NCI-H1048 (cell line): ENCODE data around the gene RANGRF.
"Not testable (repeated sequence)": the region's sequence is repeated elsewhere in the genome, so short reads cannot be mapped to it uniquely, and the experiment has no call there.

Experiments used
- DNase-seq: peaks from one replicate; lab custom pipeline; 2025; lab: John Stamatoyannopoulos, UW

RANGRF gene, protein sequence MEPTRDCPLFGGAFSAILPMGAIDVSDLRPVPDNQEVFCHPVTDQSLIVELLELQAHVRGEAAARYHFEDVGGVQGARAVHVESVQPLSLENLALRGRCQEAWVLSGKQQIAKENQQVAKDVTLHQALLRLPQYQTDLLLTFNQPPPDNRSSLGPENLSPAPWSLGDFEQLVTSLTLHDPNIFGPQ

DNA sequence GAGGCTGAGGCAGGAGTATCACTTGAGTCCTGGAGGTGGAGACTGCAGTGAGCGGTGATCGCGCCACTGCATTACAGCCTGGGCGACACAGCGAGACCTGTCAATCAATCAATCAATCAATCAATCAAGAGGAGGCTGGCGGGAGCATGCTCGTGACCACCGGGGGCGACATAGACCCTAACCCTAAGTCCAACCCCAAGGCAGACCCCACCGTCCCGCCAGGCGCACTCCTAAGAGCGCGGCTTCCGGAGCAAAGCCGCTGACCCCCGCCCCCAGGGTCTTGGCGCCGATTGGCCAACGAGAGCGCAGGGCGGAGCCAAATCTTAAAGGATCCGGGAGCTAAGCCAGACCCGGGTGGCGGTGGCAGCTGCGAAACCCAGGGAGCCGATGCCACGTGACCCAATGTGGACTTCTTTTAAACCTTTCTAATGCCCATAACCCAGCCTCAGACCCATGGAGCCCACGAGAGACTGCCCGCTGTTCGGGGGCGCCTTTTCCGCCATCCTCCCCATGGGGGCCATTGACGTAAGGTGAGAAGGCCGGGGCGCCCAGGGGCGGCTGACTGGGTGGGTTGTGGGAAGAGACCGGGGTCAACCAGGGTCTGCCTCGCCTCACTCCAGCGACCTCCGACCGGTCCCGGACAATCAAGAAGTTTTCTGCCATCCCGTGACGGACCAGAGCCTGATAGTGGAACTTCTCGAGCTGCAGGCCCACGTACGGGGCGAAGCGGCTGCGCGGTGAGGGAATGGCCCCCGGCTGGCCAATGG is at the start of gene RANGRF:
Gene RANGRF (plus strand): TSS at position 335 of the 767 bp plus-strand sequence. CDS start 119 bp downstream, at position 454.
- peak; percentile 43 for DNase-seq

DNA sequence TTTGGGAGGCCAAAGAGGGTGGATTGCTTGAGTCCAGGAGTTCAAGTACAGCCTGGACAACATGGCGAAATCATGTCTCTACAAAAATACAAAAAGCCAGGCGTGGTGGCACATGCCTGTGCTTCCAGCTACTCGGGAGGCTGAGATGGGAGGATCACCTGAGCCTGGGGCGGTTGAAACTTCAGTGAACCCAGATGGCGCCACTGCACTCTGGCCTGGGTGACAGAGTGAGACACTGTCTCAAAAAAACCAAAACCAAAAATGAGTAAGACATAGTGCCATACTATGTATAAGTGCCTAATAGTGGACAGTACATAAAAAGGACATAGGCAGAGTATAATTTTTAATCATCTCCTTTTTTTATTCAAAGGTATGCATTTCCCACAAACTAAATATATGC is 44.6 kb upstream of the RANGRF start:
- DNase-seq: no peak

DNA sequence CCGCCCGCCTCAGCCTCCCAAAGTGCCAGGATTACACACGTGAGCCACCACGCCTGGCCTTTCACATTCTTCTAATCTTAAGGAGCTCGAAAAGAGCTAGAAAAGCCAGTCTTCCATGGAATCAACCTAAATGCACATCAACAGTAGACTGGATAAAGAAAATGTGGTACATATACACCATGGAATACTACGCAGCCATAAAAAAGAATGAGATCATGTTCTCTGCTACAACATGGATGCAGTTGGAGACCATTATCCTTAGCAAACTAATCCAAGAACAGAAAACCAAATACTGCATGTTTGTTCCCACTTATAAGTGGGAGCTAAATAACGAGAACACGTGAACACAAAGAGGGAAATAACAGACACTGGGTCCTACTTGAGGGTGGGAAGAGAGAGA is 43.7 kb upstream of the RANGRF start:
- no peak for DNase-seq

DNA sequence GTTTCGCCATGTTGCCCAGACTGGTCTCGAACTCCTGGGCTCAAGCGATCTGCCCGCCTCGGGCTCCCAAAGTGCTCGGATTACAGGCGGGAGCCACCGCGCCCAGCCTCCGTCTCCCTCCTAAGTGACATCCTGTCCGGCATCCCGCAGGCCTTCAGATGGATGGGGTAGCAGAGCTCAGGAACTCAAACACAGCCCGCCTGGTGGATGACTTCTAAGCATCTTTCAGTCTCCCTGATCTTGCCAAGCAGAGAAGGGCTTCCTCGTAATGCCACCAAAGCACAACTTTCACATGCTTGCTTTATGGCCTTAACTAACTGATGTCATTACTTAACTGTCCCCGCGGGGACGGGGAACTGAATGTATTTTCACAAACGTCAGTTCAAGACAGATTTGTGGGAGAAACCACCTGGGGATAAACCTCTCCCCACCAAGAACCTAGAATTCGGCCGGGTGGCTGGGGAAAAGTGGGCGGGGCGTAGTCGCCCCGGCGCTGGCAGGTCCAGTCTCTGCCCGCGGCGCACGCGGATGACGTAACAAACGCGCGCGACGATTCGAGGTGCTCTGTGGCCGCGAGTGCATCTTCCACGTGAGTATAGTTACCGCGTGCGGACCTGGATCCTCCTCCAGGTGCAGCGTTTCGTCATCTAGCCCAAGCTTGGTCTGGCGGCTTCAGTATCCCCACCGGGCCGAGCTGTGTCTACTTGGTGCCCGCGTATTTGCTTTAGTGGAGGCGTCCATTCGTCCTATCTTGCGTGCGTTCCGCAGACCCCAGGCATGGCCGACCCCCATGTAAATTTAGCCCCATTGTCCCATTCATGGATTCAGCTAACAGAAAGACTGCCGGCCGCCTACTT is 39.5 kb upstream of the RANGRF start, which contains the start of gene PFAS:
Gene PFAS (plus strand): TSS at position 539 of the 857 bp plus-strand sequence. CDS start 4,649 bp downstream, outside the sequence.
- DNase-seq: peak; percentile 81

DNA sequence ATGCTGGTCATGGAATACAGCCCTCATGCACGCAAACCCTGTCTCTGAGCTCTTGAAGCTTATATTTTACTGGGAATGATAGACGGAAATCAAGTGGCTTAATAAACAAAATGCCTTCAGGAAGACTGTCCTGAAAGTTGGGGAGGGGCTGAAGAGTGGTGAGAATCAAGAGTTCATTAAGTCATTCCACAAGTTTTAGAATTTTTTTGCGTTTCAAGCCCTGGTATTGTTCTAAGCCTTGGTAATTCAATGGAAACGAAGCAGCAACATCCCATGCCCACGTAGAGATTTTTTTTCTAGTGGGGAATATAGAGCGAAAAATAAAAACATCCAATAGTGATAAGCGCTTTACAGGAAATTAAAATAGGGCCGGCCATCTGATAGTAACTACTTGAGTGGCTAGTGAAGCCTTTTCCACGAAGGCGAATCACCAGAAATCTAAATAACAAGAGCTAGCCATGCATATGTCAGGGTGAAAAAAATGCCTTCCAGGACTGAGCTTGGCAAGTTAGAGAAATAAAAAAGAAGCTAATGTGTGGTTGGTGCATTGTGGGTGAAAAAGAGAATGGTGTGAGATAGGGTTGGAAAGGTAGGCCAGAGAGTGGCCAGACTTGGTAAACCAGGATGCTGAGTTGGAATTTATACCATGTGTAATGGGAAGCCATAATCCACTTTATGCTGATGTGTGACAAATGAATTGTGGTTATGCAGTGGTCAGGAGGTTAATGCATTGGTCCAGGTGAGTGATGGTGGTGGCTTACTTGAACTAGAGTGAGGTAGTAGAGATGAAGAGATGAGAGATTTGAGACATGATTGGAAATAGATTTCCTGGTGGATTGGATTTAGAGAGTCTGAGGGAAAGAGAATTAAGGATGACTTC is 38.6 kb upstream of the RANGRF start:
- no peak for DNase-seq

DNA sequence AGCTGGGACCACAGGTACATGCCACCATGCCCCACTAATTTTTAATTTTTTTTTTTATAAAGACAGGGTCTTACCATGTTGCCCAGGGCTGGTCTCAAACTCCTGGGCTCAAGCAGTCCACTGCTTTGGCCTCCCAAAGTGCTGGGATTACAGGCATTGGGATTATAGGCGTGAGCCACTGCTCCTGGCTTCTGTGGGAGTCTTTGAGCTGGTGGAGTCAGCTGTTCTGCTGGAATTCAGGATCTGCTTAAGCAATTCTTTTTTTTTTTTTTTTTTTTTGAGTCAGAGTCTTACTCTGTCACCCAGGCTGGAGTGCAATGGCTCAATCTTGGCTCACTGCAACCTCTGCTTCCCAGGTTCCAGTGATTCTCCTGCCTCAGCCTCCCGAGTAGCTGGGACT is 37.1 kb upstream of the RANGRF start:
- DNase-seq: not testable (repeated sequence)

DNA sequence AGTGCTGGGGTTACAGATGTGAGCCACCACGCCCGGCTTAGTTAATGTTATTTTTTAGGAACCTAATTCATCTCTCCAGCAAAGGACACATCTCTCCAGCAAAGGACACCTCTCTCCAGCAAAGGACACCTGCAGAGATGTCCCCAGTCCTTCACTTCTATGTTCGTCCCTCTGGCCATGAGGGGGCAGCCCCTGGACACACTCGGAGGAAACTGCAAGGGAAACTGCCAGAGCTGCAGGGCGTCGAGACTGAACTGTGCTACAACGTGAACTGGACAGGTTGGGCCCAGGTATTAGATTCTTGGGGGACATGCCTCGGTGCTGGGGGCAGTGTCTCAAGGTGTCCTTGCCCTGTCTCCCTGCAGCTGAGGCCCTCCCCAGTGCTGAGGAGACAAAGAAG is 34.7 kb upstream of the RANGRF start:
- no peak for DNase-seq

DNA sequence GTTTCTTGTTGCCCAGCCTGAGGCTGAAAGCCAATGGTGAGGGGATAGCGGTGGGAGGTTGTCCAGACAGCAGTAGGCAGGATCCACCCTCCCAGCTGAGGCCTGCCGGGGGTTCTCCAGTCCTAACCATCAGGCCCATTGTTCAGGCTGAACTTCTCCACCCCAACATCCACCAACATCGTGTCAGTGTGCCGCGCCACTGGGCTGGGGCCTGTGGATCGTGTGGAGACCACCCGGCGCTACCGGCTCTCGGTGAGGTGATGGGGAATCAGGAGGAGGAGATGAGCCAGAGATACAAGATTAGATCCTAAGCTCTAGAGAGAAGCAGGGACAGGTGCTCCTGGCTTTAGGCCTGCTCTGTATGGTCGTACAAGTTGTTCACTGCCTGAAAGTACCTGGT is 33.6 kb upstream of the RANGRF start:
- no peak for DNase-seq

DNA sequence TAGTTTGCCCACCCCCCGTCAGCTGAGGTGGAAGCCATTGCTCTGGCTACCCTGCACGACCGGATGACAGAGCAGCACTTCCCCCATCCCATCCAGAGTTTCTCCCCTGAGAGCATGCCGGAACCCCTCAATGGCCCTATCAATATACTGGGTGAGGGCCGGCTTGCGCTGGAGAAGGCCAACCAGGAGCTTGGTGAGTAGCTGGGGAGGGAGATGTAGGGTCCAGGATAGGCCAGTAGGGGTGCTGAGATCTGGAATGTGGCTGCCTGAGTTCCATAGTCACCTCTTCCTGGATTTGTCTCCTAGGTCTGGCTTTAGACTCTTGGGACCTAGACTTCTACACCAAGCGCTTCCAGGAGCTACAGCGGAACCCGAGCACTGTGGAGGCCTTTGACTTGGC is 33.0 kb upstream of the RANGRF start:
- DNase-seq: no peak

DNA sequence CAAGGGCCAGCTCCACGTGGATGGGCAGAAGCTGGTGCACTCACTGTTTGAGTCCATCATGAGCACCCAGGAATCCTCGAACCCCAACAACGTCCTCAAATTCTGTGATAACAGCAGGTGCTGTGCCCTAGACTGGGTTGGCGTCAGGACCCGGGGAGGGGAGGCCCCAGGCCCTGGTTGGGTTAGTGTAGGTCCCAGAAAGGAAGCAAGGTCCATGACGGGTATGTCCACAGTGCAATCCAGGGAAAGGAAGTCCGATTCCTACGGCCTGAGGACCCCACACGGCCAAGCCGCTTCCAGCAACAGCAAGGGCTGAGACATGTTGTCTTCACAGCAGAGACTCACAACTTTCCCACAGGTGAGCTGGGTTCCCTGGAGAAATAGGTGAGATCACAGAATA is 32.2 kb upstream of the RANGRF start:
- DNase-seq: no peak

DNA sequence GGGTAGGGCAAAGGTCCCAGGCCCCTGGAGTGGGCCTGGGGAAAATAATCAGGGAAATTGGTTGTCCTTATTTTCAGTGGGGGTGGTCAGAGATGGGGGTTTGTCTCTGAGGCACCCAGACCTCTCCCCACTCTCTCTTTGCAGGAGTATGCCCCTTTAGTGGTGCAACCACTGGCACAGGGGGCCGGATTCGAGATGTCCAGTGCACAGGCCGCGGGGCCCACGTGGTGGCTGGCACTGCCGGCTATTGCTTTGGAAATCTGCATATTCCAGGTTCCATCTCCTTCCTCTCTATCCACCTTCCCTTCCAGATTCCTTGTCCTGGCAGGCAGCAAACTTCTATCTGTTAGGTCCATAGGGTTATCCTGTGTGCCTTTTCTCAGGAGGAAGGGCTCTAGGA is 31.8 kb upstream of the RANGRF start:
- DNase-seq: no peak

DNA sequence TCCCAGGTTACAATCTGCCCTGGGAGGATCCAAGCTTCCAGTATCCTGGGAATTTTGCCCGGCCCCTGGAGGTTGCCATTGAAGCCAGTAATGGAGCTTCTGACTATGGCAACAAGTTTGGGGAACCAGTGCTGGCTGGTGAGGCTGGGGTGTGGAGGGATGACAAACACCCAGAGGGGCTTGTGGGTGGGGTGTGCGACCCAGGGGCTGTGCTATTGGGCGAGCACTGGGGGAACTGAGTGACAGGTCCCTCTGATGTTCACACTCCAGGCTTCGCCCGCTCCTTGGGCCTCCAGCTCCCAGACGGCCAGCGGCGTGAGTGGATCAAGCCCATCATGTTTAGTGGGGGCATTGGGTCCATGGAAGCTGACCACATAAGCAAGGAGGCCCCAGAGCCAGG is 30.7 kb upstream of the RANGRF start:
- DNase-seq: no peak

DNA sequence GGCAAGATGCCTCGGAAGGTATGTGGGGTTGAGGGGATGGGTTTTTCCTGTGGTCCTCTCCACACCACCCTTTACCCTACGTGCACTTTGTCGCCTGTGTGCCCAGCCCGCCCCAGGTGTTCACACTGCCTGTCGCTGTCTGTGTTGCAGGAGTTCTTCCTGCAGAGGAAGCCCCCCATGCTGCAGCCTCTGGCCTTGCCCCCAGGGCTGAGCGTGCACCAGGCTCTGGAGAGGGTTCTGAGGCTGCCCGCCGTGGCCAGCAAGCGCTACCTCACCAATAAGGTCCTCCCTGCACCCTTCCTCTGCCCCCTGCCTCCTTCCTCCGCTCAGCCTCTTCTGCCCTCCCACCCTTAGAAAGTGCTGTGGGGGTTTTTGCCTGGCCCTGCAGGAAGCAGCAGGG is 24.1 kb upstream of the RANGRF start:
- no peak for DNase-seq

DNA sequence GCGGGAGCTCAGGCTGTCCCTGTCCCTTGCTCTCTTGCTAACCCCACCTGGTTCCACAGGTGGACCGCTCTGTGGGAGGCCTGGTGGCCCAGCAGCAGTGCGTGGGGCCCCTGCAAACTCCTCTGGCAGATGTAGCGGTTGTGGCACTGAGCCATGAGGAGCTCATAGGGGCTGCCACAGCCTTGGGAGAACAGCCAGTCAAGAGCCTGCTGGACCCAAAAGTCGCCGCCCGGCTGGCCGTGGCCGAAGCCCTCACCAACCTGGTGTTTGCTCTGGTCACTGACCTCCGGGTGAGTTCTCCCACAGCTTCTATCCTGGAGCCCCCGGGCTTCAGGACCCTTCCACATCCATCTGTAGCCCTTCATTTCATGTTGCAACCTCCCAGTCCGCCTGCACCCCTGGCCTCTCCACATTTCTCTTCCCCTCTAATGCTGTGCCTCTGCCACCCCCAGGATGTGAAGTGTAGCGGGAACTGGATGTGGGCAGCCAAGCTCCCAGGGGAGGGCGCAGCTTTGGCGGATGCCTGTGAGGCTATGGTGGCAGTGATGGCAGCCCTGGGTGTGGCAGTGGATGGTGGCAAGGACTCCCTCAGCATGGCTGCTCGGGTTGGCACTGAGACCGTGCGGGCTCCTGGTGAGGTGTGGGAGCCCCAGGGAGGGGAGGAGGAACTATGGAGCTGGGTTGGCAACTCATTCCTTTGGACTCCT is 23.5 kb upstream of the RANGRF start:
- no peak for DNase-seq

DNA sequence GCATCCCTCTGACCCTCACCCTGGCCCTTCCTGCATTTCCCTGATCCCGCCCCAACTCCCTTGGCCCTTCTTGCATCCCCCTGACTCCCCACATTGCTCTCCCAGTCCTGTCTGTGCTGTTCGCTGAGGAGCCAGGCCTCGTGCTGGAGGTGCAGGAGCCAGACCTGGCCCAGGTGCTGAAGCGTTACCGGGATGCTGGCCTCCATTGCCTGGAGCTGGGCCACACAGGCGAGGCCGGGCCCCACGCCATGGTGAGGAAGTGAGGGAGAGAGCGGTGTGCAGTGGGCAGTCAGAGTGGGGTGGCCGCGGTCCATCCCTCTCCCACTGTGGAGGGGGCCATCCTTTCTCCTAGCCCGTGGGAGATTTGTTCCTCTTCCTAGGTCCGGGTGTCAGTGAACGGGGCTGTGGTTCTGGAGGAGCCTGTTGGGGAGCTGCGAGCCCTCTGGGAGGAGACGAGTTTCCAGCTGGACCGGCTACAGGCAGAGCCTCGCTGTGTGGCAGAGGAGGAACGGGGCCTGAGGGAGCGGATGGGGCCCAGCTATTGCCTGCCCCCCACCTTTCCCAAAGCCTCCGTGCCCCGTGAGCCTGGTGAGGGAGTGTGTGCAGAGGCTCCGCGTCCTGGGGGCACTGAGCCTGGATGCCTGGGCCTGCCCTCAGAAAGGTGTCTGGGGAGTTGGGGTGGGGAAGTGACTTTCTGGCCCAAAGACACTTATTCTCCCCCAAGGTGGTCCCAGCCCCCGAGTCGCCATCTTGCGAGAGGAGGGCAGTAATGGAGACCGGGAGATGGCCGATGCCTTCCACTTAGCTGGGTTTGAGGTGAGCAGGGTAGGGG is 21.6 kb upstream of the RANGRF start:
- no peak for DNase-seq

DNA sequence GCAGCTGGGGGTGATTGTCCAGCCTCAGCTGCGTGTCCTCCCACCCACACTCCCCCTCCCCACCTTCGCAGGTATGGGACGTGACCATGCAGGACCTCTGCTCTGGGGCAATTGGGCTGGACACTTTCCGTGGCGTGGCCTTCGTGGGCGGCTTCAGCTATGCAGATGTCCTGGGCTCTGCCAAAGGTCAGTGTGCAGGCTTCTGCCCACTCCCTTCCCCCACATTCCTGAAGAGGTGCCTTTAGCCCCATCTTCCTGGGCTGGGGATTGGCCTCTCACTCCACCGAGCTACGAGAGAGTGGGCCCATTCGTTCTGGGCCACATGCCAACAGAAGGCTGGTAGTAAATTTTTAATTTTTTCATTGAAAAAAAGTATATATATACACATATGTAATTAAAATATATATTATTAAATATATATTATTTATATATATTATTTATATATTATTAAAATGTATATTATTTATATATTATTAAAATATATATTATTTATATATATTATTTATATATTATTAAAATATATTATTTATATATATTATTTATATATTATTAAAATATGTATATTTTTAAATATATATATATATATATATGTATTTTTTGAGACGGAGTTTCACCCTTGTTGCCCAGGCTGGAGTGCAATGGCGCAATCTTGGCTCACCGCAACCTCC is 20.9 kb upstream of the RANGRF start:
- no peak for DNase-seq

DNA sequence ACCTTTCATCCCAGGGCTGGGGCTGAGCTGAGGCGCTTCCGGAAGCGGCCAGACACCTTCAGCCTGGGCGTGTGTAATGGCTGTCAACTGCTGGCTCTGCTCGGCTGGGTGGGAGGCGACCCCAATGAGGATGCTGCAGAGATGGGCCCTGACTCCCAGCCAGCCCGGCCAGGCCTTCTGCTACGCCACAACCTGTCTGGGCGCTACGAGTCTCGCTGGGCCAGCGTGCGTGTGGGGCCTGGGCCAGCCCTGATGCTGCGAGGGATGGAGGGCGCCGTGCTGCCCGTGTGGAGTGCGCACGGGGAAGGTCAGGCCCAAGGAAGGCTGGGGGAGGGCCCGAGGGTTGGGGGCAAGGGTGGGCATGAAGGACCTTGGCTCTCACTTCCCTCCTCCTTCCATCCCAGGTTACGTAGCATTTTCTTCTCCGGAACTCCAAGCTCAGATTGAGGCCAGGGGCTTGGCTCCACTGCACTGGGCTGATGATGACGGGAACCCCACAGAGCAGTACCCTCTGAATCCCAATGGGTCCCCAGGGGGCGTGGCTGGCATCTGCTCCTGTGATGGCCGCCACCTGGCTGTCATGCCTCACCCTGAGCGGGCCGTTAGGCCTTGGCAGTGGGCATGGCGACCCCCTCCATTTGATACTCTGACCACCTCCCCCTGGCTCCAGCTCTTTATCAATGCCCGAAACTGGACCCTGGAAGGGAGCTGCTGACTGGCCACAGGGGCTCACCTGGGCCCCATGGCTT is 19.7 kb upstream of the RANGRF start:
- no peak for DNase-seq

DNA sequence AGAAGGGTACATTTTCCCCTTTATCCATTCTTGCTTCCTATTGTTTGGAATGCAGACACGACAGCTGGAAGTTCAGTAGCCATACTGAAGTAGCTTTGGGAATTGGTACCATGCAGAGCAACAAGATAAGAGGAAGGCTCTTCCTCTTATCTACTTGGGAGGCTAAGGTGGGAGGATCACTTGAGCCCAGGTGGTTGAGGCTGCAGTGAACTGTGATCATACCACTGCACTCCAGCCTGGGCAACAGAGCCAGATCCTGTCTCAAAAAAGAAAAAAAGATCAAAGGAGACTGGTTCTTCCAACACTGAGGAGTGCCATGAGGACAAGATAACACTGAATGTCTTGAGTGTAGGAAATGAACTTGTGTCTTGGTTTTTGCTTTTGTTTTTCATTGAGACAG is 16.0 kb upstream of the RANGRF start:
- no peak for DNase-seq

DNA sequence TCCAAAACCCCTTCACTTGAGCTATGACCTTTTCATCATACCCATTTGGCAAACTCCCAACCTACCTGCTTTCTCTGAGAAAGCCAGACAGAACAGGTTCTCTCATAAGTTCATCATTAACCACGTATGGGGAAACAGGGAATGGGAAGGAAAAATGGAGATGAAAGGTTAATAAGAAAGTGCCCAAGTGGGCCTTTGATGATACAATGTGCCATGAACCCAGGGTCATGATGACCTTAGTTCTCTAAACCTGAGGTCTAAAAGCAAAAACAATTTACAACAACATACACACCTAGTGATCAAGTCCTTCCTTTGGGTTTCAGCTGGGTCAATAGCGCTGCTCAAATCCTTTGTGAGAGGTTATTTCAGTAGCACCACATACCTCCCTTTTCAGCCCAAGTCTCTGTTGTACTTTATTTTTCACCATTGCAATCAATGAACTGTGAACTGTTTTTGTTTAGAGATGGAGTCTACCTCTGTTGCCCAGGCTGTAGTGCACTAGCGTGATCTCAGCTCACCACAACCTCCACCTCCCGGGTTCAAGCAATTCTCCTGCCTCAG is 14.5 kb upstream of the RANGRF start:
- no peak for DNase-seq
